Measurements from ENCODE around the gene AKAP3.

AKAP3 gene

DNA sequence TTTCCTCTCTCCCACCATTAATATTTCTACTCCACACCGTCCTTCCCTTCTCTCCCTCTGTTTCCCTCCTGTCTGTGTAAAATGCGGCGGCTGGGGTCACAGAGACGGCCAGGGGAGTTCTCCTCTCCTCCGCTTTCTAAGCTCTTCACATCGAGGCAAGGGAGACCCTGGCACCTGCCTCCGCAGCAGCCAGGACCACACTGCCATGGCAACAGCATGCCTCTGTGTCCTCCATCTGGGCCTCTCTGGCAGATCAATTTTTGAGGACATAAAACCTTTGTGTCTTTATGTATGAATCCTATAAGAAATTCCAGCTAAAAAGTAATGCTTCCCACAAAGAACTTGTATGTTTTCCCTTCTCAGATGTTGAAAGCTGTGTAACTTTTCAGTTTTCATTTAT, 45.4 kb downstream of the AKAP3 start:
- DNase-seq: peak in 3 of 56 donors; percentile 1 to 9 (median 4)

DNA sequence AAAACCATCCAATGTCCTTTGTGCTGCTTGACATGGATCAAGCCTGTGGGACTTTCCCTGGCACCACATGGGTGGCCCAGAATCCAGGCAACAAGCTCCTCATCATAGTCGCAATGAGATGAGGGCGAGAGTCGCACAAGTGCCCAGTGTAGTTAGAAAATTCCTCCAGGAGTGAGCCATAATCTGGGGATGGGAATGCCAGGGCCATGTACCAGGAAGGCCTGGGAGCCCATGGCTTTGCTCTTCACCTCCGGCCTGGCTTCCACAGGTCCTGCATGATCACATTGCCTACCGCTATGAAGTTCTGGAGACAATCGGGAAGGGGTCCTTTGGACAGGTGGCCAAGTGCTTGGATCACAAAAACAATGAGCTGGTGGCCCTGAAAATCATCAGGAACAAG, 53.0 kb downstream of the AKAP3 start:
- no peak for DNase-seq

DNA sequence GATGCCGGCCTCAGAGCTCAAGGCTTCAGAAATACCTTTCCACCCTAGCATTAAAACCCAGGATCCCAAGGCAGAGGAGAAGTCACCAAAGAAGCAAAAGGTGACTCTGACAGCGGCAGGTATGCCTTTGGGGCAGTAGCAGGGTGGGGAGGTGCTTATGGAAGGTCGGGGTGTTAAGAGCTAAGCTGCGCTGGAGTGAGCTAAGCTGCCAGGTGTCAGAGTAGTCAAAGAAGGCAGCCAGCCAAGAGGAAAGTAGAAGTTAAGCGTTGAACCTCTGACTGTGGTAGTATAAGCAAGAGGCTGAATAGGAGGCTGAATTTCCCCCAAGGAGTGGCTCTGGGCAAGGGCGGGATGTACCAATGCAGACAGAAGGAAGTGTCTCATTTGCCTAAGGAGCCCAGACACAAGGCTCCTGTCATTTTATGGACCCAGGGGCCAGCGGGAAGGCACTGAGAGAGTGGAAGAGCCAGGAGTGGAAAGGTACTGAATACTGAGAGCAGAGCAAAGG, 57.6 kb downstream of the AKAP3 start:
- no peak for DNase-seq

DNA sequence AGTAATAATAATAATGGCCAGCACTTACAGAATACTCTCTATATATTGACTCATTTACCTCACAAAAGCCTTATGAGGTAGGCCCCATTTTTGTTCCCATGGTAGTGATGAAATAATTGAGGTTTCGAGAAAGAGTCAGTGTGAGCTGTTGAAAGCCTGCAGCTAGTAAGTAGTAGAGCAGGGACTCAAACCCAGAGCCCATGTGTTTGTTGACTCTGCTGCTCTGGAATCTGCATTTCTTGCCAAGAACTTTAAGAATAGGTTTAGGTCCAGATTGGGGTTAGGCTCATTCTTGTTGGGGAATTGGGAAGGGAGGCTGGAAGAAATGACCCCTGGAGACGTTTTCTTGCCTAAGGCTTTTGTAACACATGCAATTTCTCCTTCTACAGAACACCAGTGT, 58.9 kb downstream of the AKAP3 start:
- no peak for DNase-seq

DNA sequence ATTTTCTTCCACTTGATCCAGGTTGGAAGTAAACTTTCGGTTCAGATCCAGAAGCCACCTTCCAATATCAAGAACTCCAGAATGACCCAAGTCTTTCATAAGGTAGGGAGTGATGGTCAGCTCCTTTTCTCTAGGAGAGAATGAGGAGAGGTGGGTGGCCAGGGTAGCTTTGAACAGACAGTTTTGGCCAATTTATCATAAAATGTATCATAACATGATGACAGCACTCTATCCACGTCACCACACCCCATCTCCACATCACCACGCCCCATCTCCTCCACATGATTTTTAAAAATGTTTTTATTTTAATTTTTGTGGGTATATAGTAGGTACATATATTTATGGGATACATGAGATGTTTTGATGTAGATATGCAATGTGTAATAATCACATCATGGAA, 59.9 kb downstream of the AKAP3 start:
- no peak for DNase-seq

DNA sequence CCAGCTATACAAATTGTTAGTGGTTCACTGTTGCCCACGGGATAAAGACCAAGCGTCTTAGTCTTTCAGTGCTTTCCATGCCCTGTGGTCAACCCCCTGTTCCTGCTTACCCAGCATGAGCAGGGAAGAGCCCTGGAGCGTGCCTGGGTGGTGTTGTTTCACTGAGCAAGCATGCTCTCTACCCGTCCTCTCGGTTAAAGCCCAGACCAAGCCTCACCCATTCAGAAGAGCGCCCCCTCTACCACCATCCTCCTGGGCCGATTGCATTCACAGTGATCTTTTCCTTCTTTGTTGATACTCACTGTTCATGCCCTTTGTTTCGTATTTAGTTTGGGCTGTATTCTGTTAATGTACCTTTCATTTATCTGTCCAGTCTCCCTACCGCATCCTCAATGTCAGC, 61.7 kb downstream of the AKAP3 start:
- DNase-seq: no peak

DNA sequence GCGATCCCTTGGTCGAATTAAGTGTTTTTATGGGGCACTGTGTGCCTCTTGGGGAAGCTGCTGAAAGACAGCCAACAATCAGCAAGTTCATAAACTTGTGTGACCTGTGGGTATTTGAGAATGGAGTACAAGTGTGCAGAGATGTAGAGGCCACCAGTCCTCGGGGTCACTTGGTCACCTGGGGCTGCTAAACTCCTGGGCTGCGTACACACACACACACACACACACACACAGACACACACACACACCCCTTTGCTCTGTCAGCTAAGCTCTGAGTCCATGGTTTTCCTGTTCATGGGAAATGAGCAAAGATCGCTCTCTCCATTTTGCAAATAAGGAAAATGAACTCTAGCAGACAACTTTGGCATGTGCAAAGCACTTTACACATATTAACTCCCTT, 62.4 kb downstream of the AKAP3 start:
- no peak for DNase-seq

DNA sequence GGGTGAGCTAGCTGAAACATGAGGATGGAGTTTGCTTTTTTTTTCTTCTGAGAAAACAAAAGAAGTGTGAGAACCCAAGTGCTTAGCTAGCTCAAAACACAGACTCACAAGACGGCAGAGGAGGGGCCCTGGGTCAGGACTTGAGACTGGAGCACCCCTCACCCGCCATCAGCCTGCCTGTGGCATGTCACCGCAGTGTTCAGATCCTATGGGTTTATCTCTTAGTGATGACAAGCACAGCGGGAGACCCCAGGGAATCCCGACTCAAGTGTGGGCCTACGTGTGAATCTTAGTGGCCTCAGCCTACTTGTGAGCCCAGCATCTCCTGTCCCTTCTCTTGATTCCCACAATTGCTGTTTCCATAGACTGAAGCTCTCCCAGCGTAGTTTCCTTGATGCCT, 64.0 kb downstream of the AKAP3 start:
- DNase-seq: no peak

DNA sequence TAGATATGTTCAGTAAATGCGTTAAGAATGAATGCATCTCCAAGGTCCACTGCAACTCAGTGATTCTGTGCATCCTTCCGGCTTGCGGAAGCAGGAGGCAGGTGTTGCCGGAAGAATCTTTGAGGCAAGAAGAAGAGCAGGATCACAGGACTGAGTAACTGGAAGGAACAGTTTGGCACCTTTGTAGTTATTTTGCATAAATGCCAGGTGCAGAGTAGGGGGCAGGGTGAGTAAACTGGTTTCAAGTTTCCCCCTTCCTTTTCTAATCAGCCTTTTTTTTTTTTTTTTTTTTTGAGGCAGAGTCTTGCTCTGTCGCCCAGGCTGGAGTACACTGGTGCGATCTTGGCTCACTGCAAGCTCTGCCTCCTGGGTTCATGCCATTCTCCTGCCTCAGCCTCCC, 64.6 kb downstream of the AKAP3 start:
- no peak for DNase-seq

DNA sequence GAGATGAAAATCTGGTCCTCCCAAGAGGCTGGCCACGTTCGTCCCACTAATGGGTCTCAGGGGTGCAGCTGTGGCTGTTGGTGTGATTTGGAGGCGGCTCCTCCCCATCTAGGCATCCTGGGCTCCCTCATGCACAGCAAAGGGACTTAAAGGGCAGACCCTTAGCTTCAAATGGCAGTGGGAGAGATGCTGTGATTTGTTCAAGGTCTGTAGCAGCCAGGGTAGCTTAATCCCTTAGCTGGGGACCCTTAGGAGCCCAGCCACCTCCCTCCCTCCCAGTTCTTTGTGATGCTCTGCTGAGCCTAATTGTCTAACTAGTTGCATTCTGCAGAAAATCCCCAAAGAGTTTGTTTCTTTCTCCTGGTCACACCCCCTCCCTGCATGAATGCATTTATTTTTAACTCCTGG, 68.6 kb downstream of the AKAP3 start:
- no peak for DNase-seq

DNA sequence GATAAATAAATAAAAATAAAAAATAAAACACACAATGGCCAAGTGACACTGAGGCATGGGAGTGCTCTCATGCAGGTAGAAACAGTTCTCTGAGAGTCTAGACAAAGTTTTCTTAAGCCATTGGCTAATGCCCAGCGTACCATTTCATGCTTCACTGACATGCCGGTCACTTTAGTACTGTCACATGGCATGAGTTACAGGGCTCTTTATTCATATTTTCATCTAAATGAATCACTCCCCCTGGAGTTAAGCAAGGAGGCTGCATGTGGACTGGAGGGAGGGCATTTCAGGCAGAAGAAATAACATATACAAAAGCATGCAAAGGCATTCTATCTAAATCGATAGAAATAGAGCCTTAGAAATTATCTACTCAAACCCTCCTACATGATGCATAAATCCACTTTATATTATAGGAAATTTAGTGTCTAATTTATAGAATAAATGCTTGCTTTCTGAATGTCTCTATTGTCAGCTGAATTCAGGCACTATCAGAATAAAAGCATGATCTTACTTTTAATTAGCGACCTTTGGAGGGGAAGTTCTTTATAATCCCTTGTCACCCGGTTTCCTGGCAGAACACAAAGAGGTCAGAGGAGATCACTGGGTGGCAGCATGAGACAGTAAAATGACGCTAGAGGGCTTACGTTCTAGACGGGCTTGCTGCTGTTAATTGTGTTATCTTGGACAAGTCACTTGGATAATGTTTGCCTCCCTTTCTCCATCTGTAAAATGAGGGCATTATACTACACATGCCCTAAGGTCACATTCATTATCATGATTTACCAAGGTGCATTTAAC, 69.3 kb downstream of the AKAP3 start:
- DNase-seq: peak in 1 of 56 donors; percentile 24

DNA sequence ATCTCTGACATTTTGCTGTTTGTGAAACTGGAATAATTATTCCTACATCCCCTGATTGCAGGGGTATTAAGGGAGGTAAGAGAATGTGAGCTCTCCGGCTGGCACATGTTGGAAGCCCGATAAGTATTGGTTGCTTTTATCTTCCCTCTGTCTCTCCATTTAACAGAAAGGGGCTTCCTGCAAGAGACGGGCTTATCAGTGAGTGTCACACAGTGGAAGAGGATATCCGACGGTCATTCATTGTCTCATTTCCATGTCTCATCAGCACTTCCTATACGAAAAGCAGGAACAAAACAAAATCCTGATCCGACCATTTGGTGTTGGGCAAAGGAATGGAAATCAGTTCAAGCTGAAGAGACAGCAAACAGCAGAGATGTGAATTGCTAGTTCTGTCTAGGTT, 76.2 kb downstream of the AKAP3 start:
- no peak for DNase-seq

DNA sequence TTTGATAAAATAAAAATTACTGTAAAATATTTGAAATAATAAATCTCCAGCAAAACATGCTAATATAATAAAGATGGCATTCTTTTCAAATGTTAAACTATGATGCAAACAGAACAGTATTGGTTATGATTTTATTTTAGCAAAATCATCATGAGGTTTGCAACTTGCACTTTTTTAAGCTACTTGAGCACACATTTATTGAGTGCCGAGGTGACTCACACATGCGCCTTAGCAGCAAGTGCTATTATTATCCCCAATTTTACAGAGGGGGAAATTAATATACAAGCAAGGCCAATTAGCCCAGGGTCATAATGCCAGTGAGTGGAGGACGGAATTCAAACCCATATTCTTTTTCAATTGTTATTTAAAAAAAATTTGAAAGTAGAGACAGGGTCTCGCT, 79.6 kb downstream of the AKAP3 start:
- no peak for DNase-seq

DNA sequence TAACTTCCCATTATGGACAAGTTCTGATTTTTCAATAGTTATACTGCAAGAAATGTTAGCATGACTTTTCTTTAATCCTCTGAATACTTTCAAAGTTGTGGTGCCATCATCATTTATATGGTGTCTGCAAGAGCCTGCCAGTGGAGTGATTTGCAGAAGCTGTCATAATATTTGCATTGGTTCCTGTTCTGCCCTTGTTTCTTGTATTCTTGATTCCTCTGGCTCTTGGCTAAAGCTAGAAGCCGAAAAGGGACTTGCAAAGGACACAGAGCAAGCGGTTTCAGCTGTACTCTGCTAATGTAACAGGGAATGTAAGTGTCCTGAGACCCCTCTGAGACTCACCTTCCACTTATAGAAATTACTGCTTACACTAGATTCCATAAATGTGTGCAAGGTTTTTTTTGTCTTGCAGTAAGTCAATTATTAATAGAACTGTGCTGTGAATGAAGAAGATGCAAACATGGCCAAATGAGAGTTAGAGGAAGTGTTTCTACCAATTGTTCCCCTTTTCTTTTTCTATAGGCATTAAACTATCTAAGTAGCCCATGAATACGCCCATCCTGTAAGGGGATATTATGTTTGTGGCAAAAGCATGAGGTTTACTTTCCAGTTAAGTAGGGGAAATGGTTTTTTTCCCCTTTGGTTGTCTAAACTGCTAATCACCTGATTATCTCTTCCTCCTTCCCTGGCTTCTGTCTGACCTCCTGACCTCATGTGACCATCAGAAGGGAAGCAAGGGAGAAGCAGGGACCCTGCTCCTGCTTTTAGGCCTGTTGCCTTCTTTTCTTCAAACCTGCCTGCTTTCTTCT, 81.6 kb downstream of the AKAP3 start:
- DNase-seq: peak in 1 of 56 donors; percentile 4

DNA sequence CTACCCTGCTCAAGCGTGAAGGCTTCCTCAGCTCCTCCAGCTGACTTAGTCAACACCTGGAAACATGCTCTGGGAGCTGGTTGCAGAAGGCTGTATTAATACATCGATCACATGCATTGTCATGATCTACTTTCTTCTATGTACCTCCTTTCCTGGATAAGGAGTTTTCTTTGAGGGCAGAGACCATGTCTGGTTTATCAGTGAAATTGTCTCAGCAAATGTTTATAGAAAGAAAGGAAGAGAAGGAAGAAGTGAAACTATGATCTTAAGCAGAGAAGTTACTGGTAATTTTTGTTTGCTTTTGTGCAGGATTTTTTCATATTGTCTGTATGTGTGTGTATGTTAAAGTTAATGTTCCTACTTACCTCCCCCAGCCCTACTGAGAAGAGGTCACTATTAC, 82.4 kb downstream of the AKAP3 start:
- DNase-seq: no peak
